GM21515 (cell line): ENCODE data around the gene C6orf89.
"Not testable (repeated sequence)": the region's sequence is repeated elsewhere in the genome, so short reads cannot be mapped to it uniquely, and the experiment has no call there.

ENCODE experiments used
- ATAC-seq: cut with Tn5 transposase; IDR thresholded peaks from one replicate; pipeline ENCODE4 v1.9.1; 2021; ENCODE audit not compliant: unreplicated experiment

The C6orf89 gene

GRCh38 chr6:36920049-36920448 is 34.3 kb downstream of the C6orf89 start:
- no peak for ATAC-seq

GRCh38 chr6:36920546-36920945 is 34.8 kb downstream of the C6orf89 start:
- ATAC-seq, result no peak

GRCh38 chr6:36924131-36924530 is 38.4 kb downstream of the C6orf89 start:
- no peak for ATAC-seq

- no peak for ATAC-seq
Measured at GRCh38 chr6:36924778-36925374, 39.1 kb downstream of the C6orf89 start.

- no peak for ATAC-seq
Measured at GRCh38 chr6:36925809-36926208, 40.1 kb downstream of the C6orf89 start.

- no peak for ATAC-seq
Measured at GRCh38 chr6:36926708-36927513, 41.2 kb downstream of the C6orf89 start.

- no peak for ATAC-seq
Measured at GRCh38 chr6:36927691-36928546, 42.2 kb downstream of the C6orf89 start.

GRCh38 chr6:36928547-36928918 is 42.8 kb downstream of the C6orf89 start:
- no peak for ATAC-seq

- no peak for ATAC-seq
Measured at GRCh38 chr6:36929152-36929551, 43.4 kb downstream of the C6orf89 start.

GRCh38 chr6:36929607-36930006 is 43.9 kb downstream of the C6orf89 start:
- ATAC-seq, result no peak

- no peak for ATAC-seq
Measured at GRCh38 chr6:36930483-36930882, 44.7 kb downstream of the C6orf89 start.

- no peak for ATAC-seq
Measured at GRCh38 chr6:36933102-36933501, 47.4 kb downstream of the C6orf89 start.

- no peak for ATAC-seq
Measured at GRCh38 chr6:36933519-36933918, 47.8 kb downstream of the C6orf89 start.

GRCh38 chr6:36934901-36935300 is 49.1 kb downstream of the C6orf89 start:
- no peak for ATAC-seq

- ATAC-seq, result no peak
Measured at GRCh38 chr6:36936824-36937223, 51.1 kb downstream of the C6orf89 start.

GRCh38 chr6:36937896-36938295 is 52.1 kb downstream of the C6orf89 start:
- ATAC-seq, result no peak

- no peak for ATAC-seq
Measured at GRCh38 chr6:36938536-36938935, 52.8 kb downstream of the C6orf89 start.

GRCh38 chr6:36939005-36939404 is 53.3 kb downstream of the C6orf89 start:
- ATAC-seq, result not testable (repeated sequence)

- no peak for ATAC-seq
Measured at GRCh38 chr6:36940027-36940426, 54.3 kb downstream of the C6orf89 start.

- ATAC-seq, result not testable (repeated sequence)
Measured at GRCh38 chr6:36941561-36941960, 55.8 kb downstream of the C6orf89 start.

GRCh38 chr6:36942329-36942728 is 56.6 kb downstream of the C6orf89 start:
- not testable (repeated sequence) for ATAC-seq

- no peak for ATAC-seq
Measured at GRCh38 chr6:36944650-36945049, 58.9 kb downstream of the C6orf89 start.
